Left ventricle myocardium inferior (tissue), 1 donor: Measurements from ENCODE around the gene MINDY3. TPM values are rescaled to one million over a fixed set of nuclear protein-coding genes. Genes with fewer than 3 reads are reported as not detected.

Experiments used
- DNase-seq: peaks from one replicate; pipeline ENCODE4 v3.0.0-alpha.2; 2020
- H3K27ac ChIP-seq: fragments of 200-600 bp; replicated peaks from 2 replicates; pipeline ENCODE4 v1.8.0; 2021
- H3K27me3 ChIP-seq: fragments of 200-600 bp; 2 replicates; pipeline ENCODE4 v1.8.0; 2021; ENCODE audit warnings: low read depth
- H3K36me3 ChIP-seq: fragments of 200-600 bp; 2 replicates; pipeline ENCODE4 v1.8.0; 2021
- H3K4me1 ChIP-seq: fragments of 200-600 bp; 2 replicates; pipeline ENCODE4 v1.8.0; 2021
- H3K4me3 ChIP-seq: fragments of 200-600 bp; 2 replicates; pipeline ENCODE4 v1.8.0; 2021; ENCODE audit warnings: mild to moderate bottlenecking, moderate library complexity
- H3K9me3 ChIP-seq: fragments of 200-600 bp; replicated peaks from 2 replicates; pipeline ENCODE4 v1.8.0; 2021
- intact Hi-C: fragments of 100-400 bp; cut with micrococcal nuclease; formaldehyde crosslinking; loops from one replicate; pipeline ENCODE4 v1.11.0; 2022
- total RNA-seq: library from RNA; stranded (reverse); fragmentation: NEBNext Ultra II Directional; extraction: Animal tissue kit (Norgen Biotek cat#: 25700); gene quantifications from one replicate; pipeline ENCODE4 v1.2.1, GENCODE V29; 2021
- TF ChIP-seq, protein P1 (sequence below): fragments of 200-600 bp; IDR thresholded peaks from 2 replicates; pipeline ENCODE4 v1.8.0; 2021; ENCODE audit warnings: antibody characterized with exemption, mild to moderate bottlenecking, borderline replicate concordance
- donor health status: DM: no; HTN: yes; CAD: no; lungs with severe emphysema.

MINDY3 gene
- total RNA-seq, 1 donor from 2014 or later = 22.5 TPM

GRCh38 chr10:15759265-15759664, 101.0 kb downstream of the MINDY3 start:
- no peaks in the 10 kb centered on the region for H3K36me3 ChIP-seq
- H3K27ac ChIP-seq = no peak overlapping the region
- H3K27me3 ChIP-seq = no peaks in the 10 kb centered on the region
- H3K9me3 ChIP-seq = no peaks in the 10 kb centered on the region
- no peaks in the 10 kb centered on the region for H3K4me1 ChIP-seq
- DNase-seq = no peak
- no peak overlapping the region for H3K4me3 ChIP-seq
- TF ChIP-seq, protein P1, sequence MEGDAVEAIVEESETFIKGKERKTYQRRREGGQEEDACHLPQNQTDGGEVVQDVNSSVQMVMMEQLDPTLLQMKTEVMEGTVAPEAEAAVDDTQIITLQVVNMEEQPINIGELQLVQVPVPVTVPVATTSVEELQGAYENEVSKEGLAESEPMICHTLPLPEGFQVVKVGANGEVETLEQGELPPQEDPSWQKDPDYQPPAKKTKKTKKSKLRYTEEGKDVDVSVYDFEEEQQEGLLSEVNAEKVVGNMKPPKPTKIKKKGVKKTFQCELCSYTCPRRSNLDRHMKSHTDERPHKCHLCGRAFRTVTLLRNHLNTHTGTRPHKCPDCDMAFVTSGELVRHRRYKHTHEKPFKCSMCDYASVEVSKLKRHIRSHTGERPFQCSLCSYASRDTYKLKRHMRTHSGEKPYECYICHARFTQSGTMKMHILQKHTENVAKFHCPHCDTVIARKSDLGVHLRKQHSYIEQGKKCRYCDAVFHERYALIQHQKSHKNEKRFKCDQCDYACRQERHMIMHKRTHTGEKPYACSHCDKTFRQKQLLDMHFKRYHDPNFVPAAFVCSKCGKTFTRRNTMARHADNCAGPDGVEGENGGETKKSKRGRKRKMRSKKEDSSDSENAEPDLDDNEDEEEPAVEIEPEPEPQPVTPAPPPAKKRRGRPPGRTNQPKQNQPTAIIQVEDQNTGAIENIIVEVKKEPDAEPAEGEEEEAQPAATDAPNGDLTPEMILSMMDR = no peak
- intact Hi-C loops = no loop called here

- Histone ChIP-seq H3K27ac (no peak overlapping the region), H3K4me1 (no peaks in the 10 kb centered on the region), H3K36me3 (no peaks in the 10 kb centered on the region), H3K4me3 (no peak overlapping the region), H3K9me3 (no peaks in the 10 kb centered on the region), H3K27me3 (no peaks in the 10 kb centered on the region)
- intact Hi-C loops = no loop called here
- TF ChIP-seq, protein P1 = no peak
- DNase-seq = no peak
Observed at GRCh38 chr10:15758618-15759017, 101.7 kb downstream of the MINDY3 start.

GRCh38 chr10:15754937-15755336, 105.4 kb downstream of the MINDY3 start:
- Histone ChIP-seq H3K9me3 (no peaks in the 10 kb centered on the region), H3K27me3 (peaks cover 10% of the 10 kb centered on the region), H3K27ac (no peak overlapping the region), H3K4me1 (no peaks in the 10 kb centered on the region), H3K36me3 (no peaks in the 10 kb centered on the region), H3K4me3 (no peak overlapping the region)
- TF ChIP-seq, protein P1 = no peak
- intact Hi-C loops = no loop called here
- DNase-seq = no peak

DNA sequence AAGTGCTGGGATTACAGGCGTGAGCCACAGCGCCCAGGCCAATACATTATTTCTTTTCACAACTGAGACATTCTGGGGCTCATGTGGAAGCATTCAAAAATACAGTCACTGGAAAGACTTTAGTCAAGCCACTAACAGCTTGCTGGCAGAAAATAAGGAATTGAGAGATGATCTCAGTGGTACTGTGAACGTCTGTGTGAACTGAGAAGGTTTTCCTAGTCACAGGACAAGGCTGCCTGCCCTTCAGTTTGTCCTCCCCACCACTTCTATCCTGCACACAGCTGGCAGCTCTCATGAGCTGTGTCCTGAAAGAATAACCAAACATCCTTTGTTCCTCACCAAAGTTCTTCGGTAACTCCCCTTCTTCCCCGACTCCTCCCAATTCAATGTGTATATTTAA, 109.3 kb downstream of the MINDY3 start:
- Histone ChIP-seq H3K4me1 (no peaks in the 10 kb centered on the region), H3K27me3 (peaks cover 10% of the 10 kb centered on the region), H3K27ac (no peak overlapping the region), H3K9me3 (no peaks in the 10 kb centered on the region), H3K36me3 (no peaks in the 10 kb centered on the region), H3K4me3 (no peak overlapping the region)
- intact Hi-C loops = no loop called here
- DNase-seq = no peak
- TF ChIP-seq, protein P1 = no peak

- no peak for DNase-seq
- Histone ChIP-seq H3K27me3 (peaks cover 10% of the 10 kb centered on the region), H3K9me3 (no peaks in the 10 kb centered on the region), H3K27ac (no peak overlapping the region), H3K4me1 (no peaks in the 10 kb centered on the region), H3K36me3 (no peaks in the 10 kb centered on the region), H3K4me3 (no peak overlapping the region)
- TF ChIP-seq, protein P1 = no peak
- intact Hi-C loops = no loop called here
Observed at GRCh38 chr10:15748126-15748525, 112.2 kb downstream of the MINDY3 start.

DNA sequence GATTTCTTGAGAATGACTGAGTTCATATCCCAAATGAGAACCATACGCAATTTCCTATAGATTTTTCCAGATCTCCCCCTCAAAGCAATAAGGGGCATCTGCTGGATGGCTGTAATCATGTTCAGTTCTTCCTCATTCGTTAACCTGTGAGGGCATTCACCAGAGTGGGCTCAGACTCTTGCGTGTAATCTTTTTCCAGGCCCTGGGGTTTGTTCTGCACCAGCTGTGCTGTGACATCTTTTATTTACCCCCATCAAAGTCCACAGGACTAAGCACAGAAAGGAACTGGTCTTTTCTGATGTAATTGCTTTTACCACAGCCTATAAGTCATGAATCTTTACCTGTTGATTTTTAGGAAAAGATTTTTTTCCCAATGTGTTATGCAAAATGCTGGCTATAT, 112.7 kb downstream of the MINDY3 start:
- TF ChIP-seq, protein P1 = no peak
- Histone ChIP-seq H3K4me3 (no peak overlapping the region), H3K4me1 (no peaks in the 10 kb centered on the region), H3K9me3 (no peaks in the 10 kb centered on the region), H3K27ac (no peak overlapping the region), H3K27me3 (peaks cover 10% of the 10 kb centered on the region), H3K36me3 (no peaks in the 10 kb centered on the region)
- intact Hi-C loops = no loop called here
- no peak for DNase-seq
